GM19193 (cell line): ENCODE measurements around the gene TAF1.

Source experiments
- POLR2A ChIP-seq: IDR thresholded peaks from 4 replicates; pipeline ENCODE4 v1.6.1; 2011; ENCODE audit not compliant: insufficient read depth, insufficient read length; ENCODE audit errors: extremely low read depth

TAF1 gene

DNA sequence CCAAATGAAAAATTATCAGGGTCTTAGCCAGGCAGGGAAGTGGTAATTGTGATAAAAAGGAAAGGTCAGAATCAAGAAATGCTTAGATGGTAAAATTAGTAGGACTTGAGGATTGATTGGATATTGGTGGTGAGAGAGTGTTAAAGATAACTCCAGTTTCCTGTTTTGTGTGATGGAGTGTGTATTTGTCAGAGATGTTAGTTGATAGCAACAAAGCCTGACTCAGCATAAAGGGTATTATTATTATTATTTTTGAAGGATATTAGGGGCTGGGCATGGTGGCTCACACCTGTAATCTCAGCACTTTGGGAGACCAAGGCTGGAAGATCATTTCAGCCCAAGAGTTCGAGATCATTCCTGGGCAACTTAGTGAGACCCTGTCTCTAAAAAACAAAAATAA is 143.1 kb downstream of the TAF1 start:
- TF ChIP-seq POLR2A: no peak

DNA sequence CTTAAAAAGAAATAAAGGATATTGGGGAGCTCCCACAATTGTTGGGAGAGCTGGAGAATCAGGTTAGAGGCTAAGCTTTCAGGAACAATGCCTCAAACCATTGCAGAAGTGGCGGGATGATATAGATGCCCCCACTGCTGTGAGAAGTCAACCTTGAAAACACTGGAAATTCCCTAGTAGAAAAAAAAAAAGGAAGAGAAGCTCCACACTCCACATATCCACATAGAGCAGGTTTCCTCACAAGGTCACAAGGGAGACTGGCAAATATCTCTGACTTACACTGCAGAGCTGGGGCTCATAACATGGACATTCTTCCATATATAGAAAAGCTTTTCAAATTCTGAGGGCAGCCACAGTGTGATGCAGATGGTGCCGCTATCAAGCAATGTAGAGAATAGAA is 144.0 kb downstream of the TAF1 start:
- no peak for TF ChIP-seq POLR2A

DNA sequence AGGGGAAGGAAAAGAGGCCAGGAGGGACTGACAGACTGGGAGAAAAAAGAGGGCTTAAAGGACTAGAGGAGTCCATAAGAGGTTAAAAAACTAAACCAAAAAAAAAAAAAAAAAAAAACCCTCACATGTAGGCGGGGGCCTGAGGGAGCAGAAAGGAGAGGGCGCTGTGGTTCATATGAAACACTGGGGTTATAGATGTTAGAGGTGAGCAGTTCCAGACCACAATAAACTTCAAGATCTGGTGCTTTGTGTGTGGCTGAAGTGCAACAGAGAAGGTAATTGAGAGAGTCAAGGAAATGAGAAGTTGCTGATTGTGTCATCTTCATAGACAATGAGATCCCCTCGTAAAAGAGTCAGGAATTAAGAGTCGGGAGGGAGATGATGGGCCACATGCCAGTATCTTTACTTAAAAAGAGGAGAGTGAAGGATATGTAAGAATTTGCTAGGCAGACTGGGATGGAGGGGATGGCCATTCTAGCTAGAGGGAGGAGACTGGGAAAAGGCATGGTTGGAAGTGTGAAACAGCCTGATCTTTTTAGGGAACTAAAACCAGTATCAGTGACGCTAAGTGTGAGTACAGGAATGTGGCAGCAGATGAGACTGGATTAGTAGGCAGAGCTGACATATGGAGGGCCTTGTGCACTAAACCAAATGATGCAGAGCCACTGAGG is 148.3 kb downstream of the TAF1 start:
- TF ChIP-seq POLR2A: no peak

DNA sequence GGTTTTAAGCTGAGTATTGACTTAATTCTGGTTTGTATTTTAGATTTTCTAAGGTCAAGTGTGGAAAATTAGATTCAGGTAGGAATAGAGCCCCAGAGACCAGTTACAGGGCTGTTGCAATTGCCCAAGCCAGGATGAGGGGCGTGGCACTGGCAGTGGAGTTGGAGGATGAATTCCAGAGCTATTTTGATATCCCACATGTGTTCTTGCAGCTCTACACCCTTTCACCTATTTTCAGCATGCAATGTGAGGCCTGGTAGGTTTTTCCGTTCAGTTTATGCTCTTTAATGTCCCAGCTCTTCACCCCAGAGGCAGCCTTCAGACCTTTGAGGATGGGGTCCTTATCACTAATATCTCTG is 148.9 kb downstream of the TAF1 start:
- TF ChIP-seq POLR2A: no peak
